GM15510 (cell line): ENCODE measurements around the gene UBAC2.
A peak's percentile ranks its signal among the peaks of the same experiment; 100 is the strongest.

Source experiments
- POLR2A ChIP-seq: IDR thresholded peaks from 3 replicates; pipeline ENCODE4 v1.6.1; 2011; ENCODE audit warnings: borderline replicate concordance; ENCODE audit not compliant: insufficient read length; ENCODE audit errors: extremely low read depth

The UBAC2 gene

DNA sequence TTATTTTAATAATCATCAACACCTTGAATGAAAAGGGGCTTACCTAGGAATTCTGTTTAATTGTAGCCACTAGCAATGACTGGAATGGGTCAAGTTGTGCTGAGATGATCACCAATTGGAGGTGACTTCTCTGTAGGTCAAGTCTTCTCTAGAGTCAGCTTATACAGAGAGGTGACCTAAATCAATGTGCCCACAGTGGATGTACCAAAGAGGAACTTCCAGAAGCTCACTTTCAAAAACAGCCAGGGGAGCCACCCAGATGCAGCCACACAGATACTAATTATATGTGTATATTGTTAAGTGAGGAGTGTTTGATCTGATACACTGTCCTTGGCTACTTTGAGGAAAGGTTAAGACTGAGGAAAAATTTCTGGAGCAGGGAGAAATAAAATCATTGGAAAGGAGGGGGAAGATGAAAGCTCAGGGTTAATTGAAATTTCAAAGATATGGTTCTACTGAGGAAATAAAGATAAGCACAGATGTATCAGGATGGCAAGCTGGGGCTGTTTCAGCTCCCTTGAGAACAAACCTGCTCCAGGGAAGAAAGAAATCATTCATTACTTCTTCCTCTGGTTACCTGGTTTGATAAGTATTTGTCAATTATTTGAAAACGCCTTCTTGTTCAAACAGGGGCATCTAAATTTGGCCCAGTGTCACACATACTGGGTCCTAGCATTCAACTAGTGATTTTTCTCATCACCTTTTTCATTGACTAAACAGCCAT, 101.4 kb downstream of the UBAC2 start:
- TF ChIP-seq POLR2A = no peak

DNA sequence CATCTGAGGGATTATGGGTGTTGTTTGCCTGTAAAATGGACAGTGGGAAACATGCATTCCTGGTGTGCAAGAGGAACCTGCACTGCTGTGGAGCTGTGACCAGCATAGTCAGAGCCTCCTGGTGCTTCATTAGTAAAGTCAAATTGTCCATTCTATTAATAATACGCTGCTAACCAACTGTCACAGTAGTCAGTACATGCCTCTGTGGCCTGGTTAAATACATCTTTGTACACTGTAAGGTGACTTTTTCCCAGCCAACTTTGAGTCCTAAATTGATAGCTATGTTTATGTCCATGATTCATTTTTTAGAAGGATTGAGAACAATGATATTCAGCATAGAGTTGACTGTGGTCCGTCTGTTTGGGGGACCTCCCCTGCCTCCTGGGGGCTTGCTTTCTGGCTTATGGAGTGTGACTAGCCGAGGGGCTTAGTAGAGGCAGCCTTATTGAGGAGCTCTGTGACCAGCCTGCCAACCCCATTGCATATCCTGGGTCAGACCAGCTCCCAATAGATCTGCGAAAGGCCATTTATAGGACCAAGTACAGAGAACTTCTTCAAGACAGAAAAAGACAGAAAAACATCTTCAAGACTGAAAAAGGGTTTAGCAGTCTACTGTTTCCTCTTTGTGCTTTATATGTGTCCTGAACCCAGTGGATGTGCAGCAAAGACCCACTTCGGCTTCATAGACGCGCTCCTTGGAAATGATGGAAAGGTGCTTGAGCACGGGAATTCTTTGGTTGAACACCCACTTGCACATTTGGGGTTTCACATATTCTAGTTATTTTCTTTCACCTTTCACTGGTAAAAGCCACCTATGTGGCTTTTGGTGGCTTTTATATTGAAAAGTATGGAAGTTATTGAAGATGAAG, 102.2 kb downstream of the UBAC2 start:
- no peak for TF ChIP-seq POLR2A

DNA sequence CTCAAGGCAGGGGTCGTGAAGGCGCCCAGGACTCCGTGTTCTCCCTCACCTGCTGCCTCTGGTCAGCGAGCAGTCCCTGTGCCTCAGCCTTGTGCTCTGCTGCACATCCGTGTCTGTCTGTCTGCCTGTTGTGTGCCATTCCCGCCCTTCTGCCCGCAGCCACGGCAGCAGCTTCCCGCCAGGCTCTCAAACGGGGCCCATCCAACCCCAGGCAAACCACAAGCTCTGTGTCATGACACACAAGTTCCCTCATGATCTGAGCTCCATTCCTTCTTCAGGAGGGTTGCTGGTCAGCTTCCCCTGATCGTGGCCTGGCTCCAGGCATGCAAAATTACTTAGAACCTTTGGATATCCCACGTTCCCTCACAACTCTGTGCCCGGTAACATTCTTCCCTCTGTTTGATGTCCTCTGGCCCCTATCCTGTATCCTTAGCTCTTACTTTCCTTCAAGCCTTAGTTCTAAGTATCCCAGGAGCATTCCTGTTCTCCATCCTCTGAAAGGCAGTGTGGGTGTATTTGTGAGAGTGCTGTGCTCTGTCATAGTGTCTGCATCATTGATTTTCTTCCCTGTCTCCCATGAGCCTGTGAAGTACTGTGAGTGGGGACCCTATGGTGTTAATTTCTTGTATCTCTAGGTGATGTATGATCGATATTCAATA, 103.3 kb downstream of the UBAC2 start:
- TF ChIP-seq POLR2A = peak; percentile 26

DNA sequence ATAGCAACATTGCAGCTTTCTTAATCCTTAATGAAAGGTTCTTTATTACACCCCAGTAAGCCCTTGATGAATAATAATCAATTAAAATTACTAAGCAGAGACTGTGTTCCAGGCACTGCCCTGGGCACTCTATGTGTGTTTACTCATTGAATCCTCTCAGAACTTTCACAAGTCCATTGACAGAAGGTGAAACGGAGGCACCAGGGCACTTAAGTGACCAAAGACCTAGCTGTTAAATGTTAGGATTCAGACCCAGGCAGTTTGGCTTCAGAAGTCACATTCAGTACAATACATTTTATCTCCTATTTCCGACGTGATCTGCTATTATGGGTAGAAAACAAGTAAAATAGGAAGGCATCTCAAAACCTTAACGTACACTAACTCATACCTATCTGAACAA, 103.9 kb downstream of the UBAC2 start:
- TF ChIP-seq POLR2A = no peak

DNA sequence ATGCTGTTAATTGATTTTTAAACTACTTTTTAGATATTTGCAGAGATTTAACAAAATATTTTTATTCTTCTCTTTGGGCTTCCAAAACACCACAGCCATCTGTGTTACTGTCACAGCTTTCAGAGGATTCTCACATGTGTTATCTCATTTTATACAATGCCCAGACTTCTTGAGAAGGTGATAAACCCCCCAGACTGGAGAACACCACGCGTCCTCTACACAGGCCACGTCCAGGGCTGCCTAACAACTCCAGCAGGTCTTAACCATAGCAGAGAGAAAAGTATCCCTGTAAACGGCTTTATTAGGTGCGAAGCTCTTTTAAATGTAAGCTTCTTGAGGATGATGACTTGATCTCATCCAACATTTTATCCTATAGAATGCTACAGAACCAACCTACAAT, 104.5 kb downstream of the UBAC2 start:
- TF ChIP-seq POLR2A = no peak

DNA sequence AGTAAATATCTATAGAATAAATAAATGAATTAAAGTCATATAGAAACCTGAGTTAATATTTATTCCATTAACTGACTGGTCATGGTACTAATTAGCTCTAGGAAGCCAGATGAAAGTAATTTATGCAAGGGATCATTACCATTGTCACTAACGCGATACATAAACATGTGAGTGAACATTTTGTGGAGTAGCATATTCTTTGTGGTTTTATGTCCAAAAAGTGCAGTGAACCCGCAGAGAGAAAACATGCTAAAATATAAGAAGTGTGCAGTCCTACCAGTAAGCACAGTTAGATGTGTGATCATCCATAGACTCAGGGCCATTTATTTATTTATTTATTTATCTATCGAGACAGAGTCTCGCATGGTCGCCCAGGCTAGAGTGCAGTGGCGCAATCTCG, 104.9 kb downstream of the UBAC2 start:
- TF ChIP-seq POLR2A = no peak

DNA sequence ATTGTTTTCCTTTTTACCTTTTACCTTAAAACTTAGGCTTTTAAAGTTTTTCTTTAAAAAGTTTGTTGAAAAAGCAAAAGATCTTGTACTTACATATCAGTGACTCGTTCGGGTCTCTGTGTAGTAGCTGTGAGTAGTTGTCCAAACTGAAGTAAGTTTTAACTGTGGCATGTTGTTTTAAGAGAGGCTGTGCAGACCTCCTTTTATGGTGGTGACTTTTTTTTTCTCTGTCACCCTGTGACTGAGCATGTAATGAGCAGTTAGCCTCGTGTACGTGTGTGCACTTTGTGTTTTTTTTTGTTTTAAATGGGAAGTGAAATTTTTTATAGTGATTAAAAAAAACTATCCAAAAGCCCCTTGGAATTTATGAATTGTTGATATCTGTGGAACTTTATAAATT, 106.6 kb downstream of the UBAC2 start, which contains the start of gene GPR183:
TSS of gene GPR183 (minus strand) at position 153 of the 400 bp plus-strand sequence. CDS start 11,254 bp downstream, outside the sequence.
- peak; percentile 47 for TF ChIP-seq POLR2A

DNA sequence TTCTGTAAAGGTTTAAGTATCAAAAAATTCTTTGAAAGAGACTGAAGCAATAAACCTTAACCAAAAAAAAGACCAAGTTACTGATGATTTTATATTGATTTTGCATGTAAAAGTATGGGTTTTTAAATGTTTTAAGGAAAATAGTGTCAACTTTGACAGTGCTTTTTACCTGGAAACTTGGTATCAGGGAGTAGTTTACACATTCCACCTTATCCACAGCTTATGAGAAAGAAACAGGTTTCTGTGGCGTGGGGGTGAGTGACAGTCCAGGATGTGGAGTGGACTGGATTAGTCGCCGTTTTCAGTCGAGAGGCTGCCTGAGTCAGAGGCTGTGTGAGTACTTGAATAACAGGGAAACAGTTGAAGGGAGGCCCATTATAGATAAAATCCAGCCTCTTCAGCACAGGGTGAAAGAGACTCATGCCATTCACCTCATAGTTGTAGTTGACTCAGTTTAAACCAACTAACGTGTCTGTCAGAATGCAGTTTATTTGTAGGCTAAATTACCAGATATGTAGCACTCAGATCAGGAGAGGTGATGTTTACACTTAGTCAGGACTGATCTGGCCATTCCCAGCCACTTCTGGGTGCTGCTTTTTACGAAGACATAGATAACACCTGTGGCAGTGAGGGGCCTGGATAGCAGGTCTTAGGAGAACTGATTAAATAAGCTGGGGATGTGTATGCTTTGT, 107.1 kb downstream of the UBAC2 start:
- no peak for TF ChIP-seq POLR2A

DNA sequence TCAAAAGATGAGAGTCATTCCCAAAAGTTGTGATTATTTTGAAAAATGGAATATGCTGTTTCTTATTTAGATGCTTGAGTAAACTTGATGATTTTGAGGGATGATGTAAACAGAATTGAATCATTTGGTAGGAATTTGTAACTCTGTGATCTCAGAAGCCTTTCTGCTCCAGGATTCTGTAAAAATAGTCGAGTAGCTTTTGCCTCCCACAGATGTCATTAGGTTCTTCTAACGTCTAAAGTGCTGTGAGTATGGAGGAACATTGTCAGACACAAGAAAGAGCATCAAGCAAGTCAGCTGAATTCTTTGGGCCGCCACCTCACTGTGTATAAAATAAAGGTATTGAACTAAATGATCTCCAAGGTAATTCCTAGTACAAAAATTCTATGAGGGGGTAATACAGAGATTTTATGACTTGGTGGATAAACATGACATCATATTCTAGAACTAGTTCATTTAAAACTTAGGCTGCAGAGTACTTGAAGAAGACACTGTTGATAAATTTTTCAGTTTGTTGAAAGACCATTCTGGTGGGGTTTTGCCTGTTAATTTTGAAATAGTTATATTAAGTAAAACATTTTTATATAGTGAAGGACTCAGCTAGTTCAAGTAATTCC, 107.9 kb downstream of the UBAC2 start:
- no peak for TF ChIP-seq POLR2A

DNA sequence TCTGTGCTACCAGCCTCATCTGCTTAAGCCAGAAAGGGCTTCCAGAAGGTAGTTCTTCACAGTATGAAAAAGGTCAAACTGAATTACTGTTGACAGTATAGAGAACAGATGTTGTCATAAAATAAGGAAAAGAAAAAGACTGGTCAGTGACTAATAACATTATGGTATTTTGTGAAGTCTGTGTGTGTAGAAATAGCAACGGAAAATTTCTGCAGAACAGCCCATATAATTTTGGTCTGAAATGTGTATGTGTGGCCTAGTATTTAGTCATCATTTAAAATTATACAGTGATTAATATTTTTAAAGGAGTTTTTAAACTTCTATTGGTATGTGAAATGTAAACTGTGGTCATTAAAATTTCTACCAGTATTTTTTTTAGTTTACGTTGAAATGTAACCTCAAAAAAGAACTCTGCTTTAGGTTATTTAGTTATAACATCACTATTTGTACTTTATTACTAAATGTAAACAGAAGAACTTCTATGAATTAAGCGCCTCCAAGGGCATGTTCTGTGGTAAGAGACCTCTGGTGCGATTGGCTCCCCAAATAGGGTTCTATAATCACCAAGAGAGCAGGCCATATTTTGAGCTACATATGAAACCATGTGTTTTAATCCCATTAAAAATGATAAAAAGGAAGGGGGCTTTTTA, 109.9 kb downstream of the UBAC2 start:
- no peak for TF ChIP-seq POLR2A

DNA sequence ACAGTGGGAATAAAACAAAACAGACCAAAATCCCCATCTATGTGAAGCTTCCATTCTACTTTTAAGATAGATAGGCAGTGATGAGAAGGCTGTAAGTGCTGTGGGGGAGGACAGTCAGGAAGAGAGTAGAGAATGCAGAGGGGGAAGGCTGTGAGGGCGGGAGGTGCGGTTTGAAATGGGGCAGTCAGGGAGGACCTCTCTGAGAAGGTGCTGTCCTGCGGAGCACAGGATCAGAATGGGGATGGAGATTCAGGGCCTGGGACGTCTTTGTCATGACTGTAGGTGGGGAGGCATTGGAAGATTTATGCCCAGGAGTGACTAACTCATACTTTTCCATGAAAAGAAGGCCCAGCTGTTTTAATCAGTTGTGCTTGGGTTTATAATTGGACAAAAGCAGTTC, 110.5 kb downstream of the UBAC2 start:
- no peak for TF ChIP-seq POLR2A

DNA sequence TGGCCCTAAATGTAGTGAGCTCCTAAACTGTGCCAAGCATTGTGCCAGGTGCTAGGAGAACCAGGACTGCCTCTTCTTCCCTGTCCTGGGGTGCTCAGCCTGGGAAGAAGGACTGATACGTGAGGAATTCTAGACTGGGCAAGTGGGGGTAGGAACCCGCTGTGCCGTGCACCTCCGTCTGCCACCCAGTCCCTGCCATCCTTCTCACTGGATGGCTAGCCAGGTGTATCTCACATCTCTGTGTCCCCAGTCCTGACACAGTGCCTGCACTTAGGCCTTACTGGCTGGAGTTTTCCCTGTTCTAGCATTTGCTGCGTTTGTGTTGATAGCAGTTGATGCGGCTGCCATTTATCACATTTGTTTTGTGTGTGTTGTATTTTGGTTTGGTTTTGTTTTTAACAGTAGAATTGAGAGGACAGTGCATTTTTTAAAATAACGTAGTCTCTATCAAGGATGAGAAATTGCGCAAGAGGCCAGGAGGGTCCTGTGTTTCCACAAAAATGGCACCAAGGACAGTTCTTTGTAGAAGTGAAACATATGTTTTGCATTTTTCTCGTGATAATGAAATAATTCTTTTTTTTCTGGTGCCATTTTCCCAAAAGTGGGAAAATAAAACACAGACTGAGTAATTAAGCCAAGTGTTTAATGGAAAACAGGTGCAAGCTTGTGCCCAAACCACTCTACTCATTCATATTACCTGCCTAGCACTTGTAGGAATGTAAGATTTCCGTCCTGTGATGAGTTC, 111.3 kb downstream of the UBAC2 start:
- TF ChIP-seq POLR2A = no peak

DNA sequence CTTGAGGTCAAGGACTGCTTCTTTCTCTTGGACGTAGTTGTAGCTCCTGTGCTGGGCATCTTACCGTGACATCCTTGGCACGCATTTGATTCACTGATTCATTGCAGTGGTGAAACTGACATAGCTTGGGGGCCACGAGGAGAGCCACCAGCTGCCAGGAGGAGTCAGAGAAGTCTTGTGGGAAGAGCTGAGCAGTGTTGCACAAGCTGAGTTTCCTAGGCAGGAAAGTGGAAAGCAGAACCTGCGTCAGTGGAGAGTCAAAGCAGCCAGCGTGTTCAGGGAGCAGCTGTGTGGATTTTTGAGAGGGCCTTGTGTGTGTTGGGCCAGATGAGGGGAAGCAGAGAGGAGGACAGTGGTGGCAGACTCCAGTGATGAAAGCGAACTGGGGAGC, 111.8 kb downstream of the UBAC2 start:
- TF ChIP-seq POLR2A = no peak
